LNCAP (cell line): ENCODE data around the gene PROB1.

ENCODE experiments used
- TF ChIP-seq, protein P1 (sequence below): fragments of 450-650 bp; IDR thresholded peaks from 2 replicates; pipeline ENCODE4 v1.5.1; 2017; ENCODE audit warnings: mild to moderate bottlenecking

Gene PROB1, protein sequence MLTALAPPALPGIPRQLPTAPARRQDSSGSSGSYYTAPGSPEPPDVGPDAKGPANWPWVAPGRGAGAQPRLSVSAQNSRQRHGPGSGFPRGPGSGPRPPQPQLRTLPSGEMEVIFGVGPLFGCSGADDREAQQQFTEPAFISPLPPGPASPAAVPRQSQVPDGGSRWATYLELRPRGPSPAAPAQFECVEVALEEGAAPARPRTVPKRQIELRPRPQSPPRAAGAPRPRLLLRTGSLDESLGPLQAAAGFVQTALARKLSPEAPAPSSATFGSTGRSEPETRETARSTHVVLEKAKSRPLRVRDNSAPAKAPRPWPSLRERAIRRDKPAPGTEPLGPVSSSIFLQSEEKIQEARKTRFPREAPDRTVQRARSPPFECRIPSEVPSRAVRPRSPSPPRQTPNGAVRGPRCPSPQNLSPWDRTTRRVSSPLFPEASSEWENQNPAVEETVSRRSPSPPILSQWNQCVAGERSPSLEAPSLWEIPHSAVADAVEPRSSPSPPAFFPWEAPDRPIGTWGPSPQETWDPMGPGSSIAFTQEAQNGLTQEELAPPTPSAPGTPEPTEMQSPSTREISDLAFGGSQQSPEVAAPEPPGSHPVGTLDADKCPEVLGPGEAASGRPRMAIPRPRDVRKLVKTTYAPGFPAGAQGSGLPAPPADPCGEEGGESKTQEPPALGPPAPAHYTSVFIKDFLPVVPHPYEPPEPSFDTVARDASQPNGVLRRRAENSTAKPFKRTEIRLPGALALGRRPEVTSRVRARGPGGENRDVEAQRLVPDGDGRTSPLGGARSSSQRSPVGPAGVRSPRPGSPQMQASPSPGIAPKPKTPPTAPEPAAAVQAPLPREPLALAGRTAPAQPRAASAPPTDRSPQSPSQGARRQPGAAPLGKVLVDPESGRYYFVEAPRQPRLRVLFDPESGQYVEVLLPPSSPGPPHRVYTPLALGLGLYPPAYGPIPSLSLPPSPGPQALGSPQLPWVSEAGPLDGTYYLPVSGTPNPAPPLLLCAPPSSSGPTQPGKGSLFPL

DNA sequence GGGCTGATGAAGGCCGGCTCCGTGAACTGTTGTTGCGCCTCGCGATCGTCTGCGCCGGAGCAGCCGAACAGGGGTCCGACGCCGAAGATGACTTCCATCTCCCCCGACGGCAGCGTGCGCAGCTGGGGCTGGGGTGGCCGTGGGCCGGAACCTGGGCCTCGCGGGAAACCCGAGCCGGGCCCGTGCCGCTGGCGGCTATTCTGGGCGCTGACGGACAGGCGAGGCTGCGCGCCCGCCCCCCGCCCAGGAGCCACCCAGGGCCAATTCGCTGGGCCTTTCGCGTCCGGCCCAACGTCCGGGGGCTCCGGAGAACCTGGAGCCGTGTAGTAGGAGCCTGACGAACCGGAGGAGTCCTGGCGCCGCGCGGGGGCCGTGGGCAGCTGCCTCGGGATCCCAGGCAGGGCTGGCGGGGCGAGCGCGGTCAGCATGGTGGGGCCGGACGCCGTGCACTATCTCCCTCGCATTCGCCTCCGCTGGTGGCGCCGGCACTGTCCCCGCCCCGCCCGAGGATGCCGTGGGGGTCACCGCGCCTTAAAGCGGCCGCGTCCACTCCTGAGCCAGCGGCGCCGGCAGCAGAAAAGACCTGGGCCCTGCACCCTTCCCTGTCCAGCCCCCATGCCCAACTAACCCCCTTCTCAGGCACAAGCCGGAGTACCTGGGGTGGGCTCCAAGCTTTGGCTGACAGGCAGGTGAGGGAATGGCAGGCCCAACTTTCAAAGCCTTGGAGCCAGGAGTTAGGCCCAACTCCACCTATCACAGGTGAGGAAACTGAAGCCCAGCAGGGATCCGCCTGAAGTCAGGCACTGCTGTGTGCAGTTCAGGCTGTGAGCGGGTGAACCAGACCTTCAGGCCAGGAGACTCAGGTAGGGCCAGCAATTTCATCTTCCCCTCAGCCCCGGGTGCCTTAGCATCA lies at the start of gene PROB1:
Gene PROB1 (minus strand): TSS at position 451 of the 913 bp plus-strand sequence. CDS start 23 bp downstream, at position 428.
- TF ChIP-seq, protein P1, sequence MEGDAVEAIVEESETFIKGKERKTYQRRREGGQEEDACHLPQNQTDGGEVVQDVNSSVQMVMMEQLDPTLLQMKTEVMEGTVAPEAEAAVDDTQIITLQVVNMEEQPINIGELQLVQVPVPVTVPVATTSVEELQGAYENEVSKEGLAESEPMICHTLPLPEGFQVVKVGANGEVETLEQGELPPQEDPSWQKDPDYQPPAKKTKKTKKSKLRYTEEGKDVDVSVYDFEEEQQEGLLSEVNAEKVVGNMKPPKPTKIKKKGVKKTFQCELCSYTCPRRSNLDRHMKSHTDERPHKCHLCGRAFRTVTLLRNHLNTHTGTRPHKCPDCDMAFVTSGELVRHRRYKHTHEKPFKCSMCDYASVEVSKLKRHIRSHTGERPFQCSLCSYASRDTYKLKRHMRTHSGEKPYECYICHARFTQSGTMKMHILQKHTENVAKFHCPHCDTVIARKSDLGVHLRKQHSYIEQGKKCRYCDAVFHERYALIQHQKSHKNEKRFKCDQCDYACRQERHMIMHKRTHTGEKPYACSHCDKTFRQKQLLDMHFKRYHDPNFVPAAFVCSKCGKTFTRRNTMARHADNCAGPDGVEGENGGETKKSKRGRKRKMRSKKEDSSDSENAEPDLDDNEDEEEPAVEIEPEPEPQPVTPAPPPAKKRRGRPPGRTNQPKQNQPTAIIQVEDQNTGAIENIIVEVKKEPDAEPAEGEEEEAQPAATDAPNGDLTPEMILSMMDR, result no peak

DNA sequence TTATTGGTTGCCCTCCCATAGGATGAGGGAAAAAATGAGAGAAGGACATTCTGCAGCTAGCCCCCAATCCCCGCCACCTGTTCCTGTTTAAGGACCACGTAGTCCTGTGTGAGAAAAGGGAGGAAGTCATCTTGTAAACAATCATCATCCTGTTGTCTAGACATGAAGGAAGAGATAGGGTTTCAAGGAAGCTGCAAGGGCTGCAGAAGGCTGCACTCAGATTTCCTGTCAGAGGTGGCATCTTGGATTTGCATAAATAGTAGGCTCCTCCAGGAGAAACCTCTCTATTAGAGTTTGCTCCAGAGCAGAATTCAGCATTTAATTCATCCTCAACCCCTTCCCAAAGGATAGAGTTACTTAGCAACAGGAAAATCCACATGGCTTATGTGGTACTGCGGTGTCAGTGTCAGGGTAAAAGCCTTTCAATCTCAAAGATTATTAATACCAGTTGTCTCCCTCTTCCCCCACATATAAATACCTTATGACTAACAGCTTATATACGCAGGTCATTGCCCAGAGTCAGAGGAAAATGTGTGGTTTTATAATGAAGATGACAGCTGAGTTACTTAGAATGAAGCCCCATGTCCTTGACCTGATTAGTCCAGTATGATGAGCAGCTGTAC lies 49.0 kb upstream of the PROB1 start:
- TF ChIP-seq, protein P1, result no peak

DNA sequence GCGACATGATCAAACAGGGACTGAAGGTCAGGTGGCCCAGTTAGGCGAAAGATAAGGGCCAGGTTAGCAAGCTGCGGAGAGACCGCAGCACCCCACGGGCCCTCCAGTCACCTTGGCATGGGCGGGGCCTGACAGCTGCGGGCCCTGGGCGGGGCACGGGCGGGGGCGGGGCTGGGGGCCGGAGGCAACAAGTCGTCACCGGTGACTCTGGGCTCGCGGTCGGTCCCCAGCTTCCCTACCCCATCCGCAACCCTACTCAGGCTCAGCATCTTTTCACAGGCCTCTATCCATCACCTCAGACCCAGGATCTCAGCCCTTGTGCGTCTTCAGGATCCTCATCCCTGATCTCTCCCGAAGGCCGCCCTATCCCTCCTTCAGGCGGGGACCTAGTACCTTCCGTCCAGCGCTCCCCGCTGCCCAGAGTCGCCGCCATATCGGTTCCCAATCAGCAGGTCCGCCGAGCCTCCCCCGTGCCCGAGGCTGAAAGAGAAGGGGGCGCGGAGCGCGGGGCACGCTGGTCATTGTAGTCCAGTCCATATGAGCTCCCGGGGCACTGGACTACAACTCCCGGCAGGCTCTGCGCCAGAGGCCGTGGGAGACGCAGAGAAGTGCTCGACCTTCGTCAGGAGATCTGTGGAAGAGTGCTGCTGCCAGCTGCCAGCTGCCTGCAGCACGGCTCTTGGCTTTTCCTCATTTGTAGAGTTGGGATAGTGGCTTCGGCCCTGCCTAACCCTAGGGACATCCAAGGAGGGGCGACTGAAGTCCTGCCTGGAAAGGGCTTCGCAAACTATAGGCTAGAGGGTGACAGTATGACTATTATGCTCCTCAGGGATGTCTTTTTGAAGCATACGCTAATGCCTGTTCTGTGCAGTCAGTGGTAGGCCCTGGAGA lies 44.4 kb upstream of the PROB1 start, which contains the start of gene DNAJC18:
Gene DNAJC18 (minus strand): TSS at position 513 of the 891 bp plus-strand sequence. CDS start 80 bp downstream, at position 433.
- TF ChIP-seq, protein P1, result no peak

DNA sequence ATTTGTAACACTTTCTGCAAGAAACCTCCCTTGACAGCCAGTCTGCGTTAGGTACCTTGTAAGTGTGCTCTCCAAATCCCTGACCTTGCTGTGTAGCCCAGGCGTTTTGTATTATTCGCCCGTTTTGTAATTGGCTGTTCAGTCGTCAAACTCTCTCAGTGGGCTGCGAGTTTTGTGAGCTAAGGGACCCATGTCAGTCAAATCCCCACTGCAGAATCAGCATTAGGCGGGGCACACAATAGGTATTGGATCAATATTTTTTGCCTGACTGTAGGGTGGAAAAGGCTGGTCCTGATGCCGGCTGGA lies 43.8 kb upstream of the PROB1 start:
- TF ChIP-seq, protein P1, result no peak

DNA sequence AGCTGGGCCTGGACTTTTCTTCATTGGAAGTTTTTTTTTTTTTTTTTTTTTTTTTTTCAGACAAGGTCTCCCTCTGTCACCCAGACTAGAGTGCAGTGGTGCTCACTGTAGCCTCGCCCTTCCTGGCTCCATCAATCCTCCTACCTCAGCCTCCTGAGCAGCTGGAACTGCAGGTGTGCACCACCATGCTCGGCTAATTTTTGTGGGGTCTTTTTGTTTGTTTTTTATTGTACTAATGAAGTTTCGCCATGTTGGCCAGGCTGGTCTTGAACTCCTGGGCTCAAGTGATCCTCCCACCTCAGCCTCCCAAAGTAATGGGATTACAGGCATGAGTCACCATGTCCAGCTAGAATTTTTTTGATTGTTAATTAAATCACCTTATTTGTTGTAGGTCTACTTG lies 40.8 kb upstream of the PROB1 start:
- TF ChIP-seq, protein P1, result no peak

DNA sequence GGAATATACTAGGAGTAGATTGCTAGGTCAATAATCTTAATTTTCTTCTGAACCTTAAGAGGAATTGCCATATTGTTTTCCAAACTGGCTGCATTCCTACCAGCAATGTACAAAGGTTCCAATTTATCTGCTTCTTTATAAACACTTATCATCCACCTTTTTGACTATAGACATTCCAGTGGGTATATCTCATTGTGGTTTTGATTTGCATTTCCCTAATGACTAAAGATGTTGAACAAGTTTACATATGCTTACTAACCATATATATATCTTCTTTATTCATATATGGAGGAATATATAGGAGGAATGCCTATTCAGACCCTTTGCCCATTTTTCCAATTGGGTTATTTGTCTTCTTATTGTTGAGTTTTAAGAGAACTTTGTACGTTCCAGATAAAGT lies 36.8 kb upstream of the PROB1 start:
- TF ChIP-seq, protein P1, result no peak
